AG10803 (cell line): Measurements from ENCODE around the gene MEF2A.
A peak's percentile ranks its signal among the peaks of the same experiment; 100 is the strongest.
"Not testable (repeated sequence)": the region's sequence is repeated elsewhere in the genome, so short reads cannot be mapped to it uniquely, and the experiment has no call there.

ENCODE experiments used
- DNase-seq: peaks from one replicate; pipeline ENCODE4 v3.0.0; 2010; ENCODE audit warnings: low read depth
- H3K4me3 ChIP-seq: 2 replicates; pipeline ENCODE4 v1.5.1; 2011; ENCODE audit warnings: mild to moderate bottlenecking, low read length, control low read depth
- TF ChIP-seq, protein P1 (sequence below): conservative IDR thresholded peaks from 2 replicates; pipeline ENCODE4 v1.5.1; 2011; ENCODE audit warnings: mild to moderate bottlenecking, low read length, control low read depth, inconsistent platforms

Gene MEF2A

DNA sequence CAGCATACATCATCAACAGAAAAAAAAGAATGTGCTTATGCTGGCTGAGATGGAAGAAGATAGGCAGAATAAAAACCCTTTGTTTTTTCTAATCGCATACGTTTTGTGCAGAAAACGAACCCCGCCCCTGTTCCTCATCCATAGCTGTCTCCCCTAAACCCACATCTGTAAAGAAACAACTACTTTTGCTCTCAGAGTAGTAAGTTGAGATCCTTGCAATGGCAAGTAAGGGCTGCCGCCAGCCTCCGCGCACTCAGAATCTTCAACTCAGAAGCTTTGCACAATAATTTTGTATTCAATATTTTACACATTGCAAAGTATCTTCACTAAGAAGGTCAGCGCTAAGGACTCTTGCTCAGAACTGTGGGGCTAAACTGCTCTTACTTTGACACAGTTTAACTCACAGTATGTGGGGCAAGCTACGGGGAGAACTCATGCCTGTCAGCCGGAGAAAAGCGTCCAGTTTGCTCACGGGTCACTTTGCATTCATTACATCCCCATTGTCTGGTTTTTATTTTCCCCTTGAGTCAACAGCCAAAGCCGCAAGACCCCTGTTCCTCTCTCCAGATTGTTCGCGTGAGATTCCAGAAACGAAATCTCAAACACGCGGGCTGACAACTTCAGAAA lies 166.5 kb downstream of the MEF2A start:
- TF ChIP-seq, protein P1, sequence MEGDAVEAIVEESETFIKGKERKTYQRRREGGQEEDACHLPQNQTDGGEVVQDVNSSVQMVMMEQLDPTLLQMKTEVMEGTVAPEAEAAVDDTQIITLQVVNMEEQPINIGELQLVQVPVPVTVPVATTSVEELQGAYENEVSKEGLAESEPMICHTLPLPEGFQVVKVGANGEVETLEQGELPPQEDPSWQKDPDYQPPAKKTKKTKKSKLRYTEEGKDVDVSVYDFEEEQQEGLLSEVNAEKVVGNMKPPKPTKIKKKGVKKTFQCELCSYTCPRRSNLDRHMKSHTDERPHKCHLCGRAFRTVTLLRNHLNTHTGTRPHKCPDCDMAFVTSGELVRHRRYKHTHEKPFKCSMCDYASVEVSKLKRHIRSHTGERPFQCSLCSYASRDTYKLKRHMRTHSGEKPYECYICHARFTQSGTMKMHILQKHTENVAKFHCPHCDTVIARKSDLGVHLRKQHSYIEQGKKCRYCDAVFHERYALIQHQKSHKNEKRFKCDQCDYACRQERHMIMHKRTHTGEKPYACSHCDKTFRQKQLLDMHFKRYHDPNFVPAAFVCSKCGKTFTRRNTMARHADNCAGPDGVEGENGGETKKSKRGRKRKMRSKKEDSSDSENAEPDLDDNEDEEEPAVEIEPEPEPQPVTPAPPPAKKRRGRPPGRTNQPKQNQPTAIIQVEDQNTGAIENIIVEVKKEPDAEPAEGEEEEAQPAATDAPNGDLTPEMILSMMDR, result no peak
- peak overlapping the region; percentile 74 for H3K4me3 ChIP-seq
- DNase-seq, result peak; percentile 31

DNA sequence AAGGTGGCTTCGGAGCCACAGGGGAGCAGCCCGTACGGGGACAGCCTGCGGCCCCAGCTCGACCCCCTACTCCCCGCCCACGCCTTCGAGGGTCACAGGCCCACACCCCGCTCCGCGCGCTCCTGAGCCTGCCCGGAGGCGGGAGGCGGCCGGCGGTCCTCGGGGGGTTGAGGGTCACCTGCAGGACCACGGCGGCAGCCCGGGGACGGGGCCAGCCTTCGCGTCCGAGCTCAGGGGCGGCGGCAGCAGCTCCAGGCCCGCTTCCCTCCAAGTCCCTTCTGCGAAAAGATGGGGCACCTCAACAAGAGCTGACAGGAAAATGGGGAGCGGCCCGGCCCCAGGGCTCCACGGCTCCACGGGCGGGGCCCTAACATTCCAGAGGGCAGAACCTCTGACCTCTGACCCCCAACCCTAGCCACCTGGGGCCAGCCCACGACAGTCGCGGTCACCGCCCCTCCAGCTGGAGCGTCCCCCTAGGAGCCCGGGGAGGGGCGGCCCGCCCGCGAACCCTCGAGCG lies 167.0 kb downstream of the MEF2A start:
- H3K4me3 ChIP-seq, result peak overlapping the region; percentile 74
- TF ChIP-seq, protein P1, result no peak
- no peak for DNase-seq

GRCh38 chr15:99733268-99734039 lies 167.7 kb downstream of the MEF2A start, which contains the start of gene LYSMD4:
Gene LYSMD4 (minus strand): TSS chr15:99733437. CDS start chr15:99731999, 1,438 bp downstream.
- TF ChIP-seq, protein P1, result no peak
- DNase-seq, result peak; percentile 90
- H3K4me3 ChIP-seq, result peak within 1 kb of the TSS; percentile 74

GRCh38 chr15:99734040-99734291 lies 168.2 kb downstream of the MEF2A start:
- not testable (repeated sequence) for H3K4me3 ChIP-seq

DNA sequence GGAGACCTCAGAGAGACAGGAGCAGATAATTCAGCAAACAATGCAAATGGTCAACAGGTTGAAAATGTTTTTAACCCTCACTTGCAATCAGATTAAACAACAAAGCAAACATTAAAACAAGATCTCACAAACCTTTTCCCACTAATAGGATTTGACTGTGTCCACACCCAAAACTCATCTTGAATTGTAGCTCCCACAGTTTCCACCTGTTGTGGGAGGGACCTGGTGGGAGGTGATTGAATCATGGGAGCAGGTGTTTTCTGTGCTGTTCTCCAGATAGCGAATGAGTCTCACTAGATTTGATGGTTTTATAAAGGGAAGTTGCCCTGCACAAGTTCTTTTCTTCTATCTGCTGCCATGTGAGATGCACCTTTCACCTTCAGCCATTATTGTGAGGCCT lies 168.8 kb downstream of the MEF2A start:
- DNase-seq, result no peak
- no peak overlapping the region for H3K4me3 ChIP-seq
- TF ChIP-seq, protein P1, result no peak

More at GRCh38 chr15:99734040-99734291, 168.2 kb downstream of the MEF2A start:
- DNase-seq, result not testable (repeated sequence)

GRCh38 chr15:99735868-99736267 lies 170.1 kb downstream of the MEF2A start:
- TF ChIP-seq, protein P1, result no peak
- DNase-seq, result peak; percentile 14
- H3K4me3 ChIP-seq, result no peak overlapping the region

- DNase-seq, result no peak
- TF ChIP-seq, protein P1, result no peak
- no peak overlapping the region for H3K4me3 ChIP-seq
Observed at GRCh38 chr15:99736702-99737101, 170.9 kb downstream of the MEF2A start.
